GM12878 (cell line): ENCODE data around the gene FXYD3. TPM values are rescaled to one million over a fixed set of nuclear protein-coding genes. Genes with fewer than 3 reads are reported as not detected.

Experiments
- ATAC-seq: fragments of 200-7000 bp; cut with Tn5 transposase; 3 replicates; pipeline ENCODE4 v1.9.1; 2020; ENCODE audit warnings: mild to moderate bottlenecking, moderate library complexity
- BruUV-seq: library from RNA; stranded (reverse); fragments of 400-500 nt; replicated peaks from 2 replicates; lab custom pipeline; 2021; lab: Mats Ljungman, UMichigan
- CTCF ChIA-PET: fragments of 300-600 bp; sonication (Branson Sonifier 250); formaldehyde crosslinking; extraction: SDS; loops from one replicate; lab custom pipeline; 2021; ENCODE audit warnings: inconsistent platforms; lab: Yijun Ruan, JAX
- POLR2A ChIA-PET: fragments of 350-600 bp; formaldehyde crosslinking; extraction: SDS; loops from one replicate; lab custom pipeline; 2021; ENCODE audit warnings: inconsistent platforms; lab: Charles Lee
- RAD21 ChIA-PET: fragments of 300-600 bp; sonication (Branson Sonifier 250); formaldehyde crosslinking; loops from one replicate; lab custom pipeline; 2023; ENCODE audit warnings: antibody characterized with exemption; ENCODE audit not compliant: unreplicated experiment; lab: Charles Lee
- SMC1A ChIA-PET: fragments of 300-600 bp; sonication (Branson Sonifier 250); formaldehyde crosslinking; loops from one replicate; lab custom pipeline; 2023; ENCODE audit not compliant: unreplicated experiment, uncharacterized antibody; lab: Charles Lee
- DNase-seq: peaks from one replicate; pipeline ENCODE4 v3.0.0-alpha.2; 2011; ENCODE audit warnings: low read depth, low spot score
- FAIRE-seq: peaks from 3 replicates; lab custom pipeline; 2011; peaks lifted over from hg19 to GRCh38; lab: Jason Lieb, UNC
- H2AFZ ChIP-seq: 2 replicates; pipeline ENCODE4 v1.6.0; 2011; ENCODE audit warnings: low read depth, low read length, control low read depth; ENCODE audit not compliant: control insufficient read depth
- H3K27ac ChIP-seq: 2 replicates; pipeline ENCODE4 v1.5.1; 2011; ENCODE audit warnings: control low read depth; ENCODE audit not compliant: control insufficient read depth, insufficient read depth
- H3K27me3 ChIP-seq, 2 experiments: replicated peaks in 1 of 2; 2 replicates each; pipeline versions ENCODE4 v1.6.0 to v1.6.1; 2011; ENCODE audit warnings: low read length in 1 of 2; ENCODE audit not compliant: control insufficient read depth in 2 of 2, insufficient read depth in 2 of 2
- H3K36me3 ChIP-seq, 2 experiments: 2 replicates each; pipeline ENCODE4 v1.5.1; 2011; ENCODE audit warnings: low read length in 1 of 2; ENCODE audit not compliant: control insufficient read depth in 2 of 2, insufficient read depth in 2 of 2
- H3K4me1 ChIP-seq: 2 replicates; pipeline ENCODE4 v1.6.1; 2011; ENCODE audit warnings: mild to moderate bottlenecking, low read length, moderate library complexity, mixed read lengths; ENCODE audit not compliant: control insufficient read depth, insufficient read depth
- H3K4me2 ChIP-seq: 2 replicates; pipeline ENCODE4 v1.6.0; 2011; ENCODE audit warnings: control low read depth; ENCODE audit not compliant: control insufficient read depth, insufficient read depth
- H3K4me3 ChIP-seq: fragments of 200-600 bp; sonication (generic); 2 replicates; pipeline ENCODE4 v1.5.1; 2016
- H3K79me2 ChIP-seq: 2 replicates; pipeline ENCODE4 v1.6.0; 2011; ENCODE audit warnings: low read length; ENCODE audit not compliant: control insufficient read depth, insufficient read depth
- H3K9ac ChIP-seq: 2 replicates; pipeline ENCODE4 v1.8.0; 2011; ENCODE audit warnings: low read length, control low read depth, mixed read lengths; ENCODE audit not compliant: control insufficient read depth, insufficient read depth
- H3K9me3 ChIP-seq: replicated peaks from 3 replicates; pipeline ENCODE4 v1.5.1; 2011; ENCODE audit warnings: mild to moderate bottlenecking, low read length; ENCODE audit not compliant: control insufficient read depth, insufficient read depth
- H4K20me1 ChIP-seq: 2 replicates; pipeline ENCODE4 v1.6.0; 2011; ENCODE audit not compliant: control insufficient read depth, insufficient read depth
- ASH2L ChIP-seq: fragments of 300-600, 200-600 bp; sonication (generic); IDR thresholded peaks from 2 replicates; pipeline ENCODE4 v1.6.1; 2017; ENCODE audit warnings: low read depth, mild to moderate bottlenecking, borderline replicate concordance
- ATF7 ChIP-seq: fragments of 450-650 bp; IDR thresholded peaks from 2 replicates; pipeline ENCODE4 v1.6.1; 2016; ENCODE audit warnings: low read depth, mild to moderate bottlenecking
- CHD1 ChIP-seq: IDR thresholded peaks from 2 replicates; pipeline ENCODE4 v1.6.1; 2012; ENCODE audit warnings: low read depth, low read length, improper control_type of control experiment
- CREM ChIP-seq: IDR thresholded peaks from 2 replicates; pipeline ENCODE4 v1.6.1; 2014; ENCODE audit warnings: antibody characterized with exemption, low read depth
- DPF2 ChIP-seq: fragments of 450-650 bp; IDR thresholded peaks from 2 replicates; pipeline ENCODE4 v1.6.1; 2017; ENCODE audit warnings: mild to moderate bottlenecking
- FOS ChIP-seq: IDR thresholded peaks from 3 replicates; pipeline ENCODE4 v1.6.1; 2011; ENCODE audit warnings: borderline replicate concordance; ENCODE audit not compliant: insufficient read length; ENCODE audit errors: extremely low read depth
- IKZF2 ChIP-seq, 2 experiments: fragments of 450-650 bp; IDR thresholded peaks; 2 replicates each; pipeline ENCODE4 v1.6.1; 2017; ENCODE audit warnings: mild to moderate bottlenecking in 2 of 2, moderate library complexity in 2 of 2
- IRF4 ChIP-seq: IDR thresholded peaks from 2 replicates; pipeline ENCODE4 v1.6.1; 2011; ENCODE audit warnings: low read depth, low read length
- KAT2A ChIP-seq: conservative IDR thresholded peaks from 2 replicates; pipeline ENCODE4 v1.6.1; 2011; ENCODE audit warnings: low read depth, low read length; ENCODE audit not compliant: control insufficient read depth
- MEF2B ChIP-seq: fragments of 450-650 bp; IDR thresholded peaks from 2 replicates; pipeline ENCODE4 v1.6.1; 2018; ENCODE audit warnings: mild to moderate bottlenecking, moderate library complexity; ENCODE audit not compliant: partially characterized antibody, poor library complexity, severe bottlenecking
- MYC ChIP-seq: IDR thresholded peaks from 2 replicates; pipeline ENCODE4 v1.6.1; 2011; ENCODE audit warnings: mild to moderate bottlenecking, low read length, moderate library complexity, inconsistent platforms; ENCODE audit not compliant: insufficient read depth, insufficient replicate concordance, insufficient read length, severe bottlenecking
- PKNOX1 ChIP-seq: fragments of 450-650 bp; IDR thresholded peaks from 2 replicates; pipeline ENCODE4 v1.6.1; 2016; ENCODE audit warnings: mild to moderate bottlenecking
- RB1 ChIP-seq: fragments of 450-650 bp; formaldehyde crosslinking; IDR thresholded peaks from 2 replicates; pipeline ENCODE4 v1.6.1; 2017; ENCODE audit warnings: mild to moderate bottlenecking, borderline replicate concordance
- RCOR1 ChIP-seq: conservative IDR thresholded peaks from 2 replicates; pipeline ENCODE4 v1.6.1; 2012; ENCODE audit warnings: low read depth, low read length, improper control_type of control experiment
- SREBF2 ChIP-seq: IDR thresholded peaks from 2 replicates; pipeline ENCODE4 v1.6.1; 2012; ENCODE audit warnings: mild to moderate bottlenecking, low read length
- USF1 ChIP-seq: IDR thresholded peaks from 2 replicates; pipeline ENCODE4 v1.6.1; 2011; ENCODE audit warnings: borderline replicate concordance, low read depth, mild to moderate bottlenecking, moderate library complexity, mixed read lengths, low read length; ENCODE audit not compliant: insufficient read depth; ENCODE audit errors: extremely low read length
- YY1 ChIP-seq: IDR thresholded peaks from 2 replicates; pipeline ENCODE4 v1.6.1; 2011; ENCODE audit warnings: low read depth, mild to moderate bottlenecking, low read length
- ZNF274 ChIP-seq: IDR thresholded peaks from one replicate; pipeline ENCODE4 v1.8.0; 2011; ENCODE audit not compliant: insufficient read length, insufficient read depth
- WGBS: methylation state at CpG from one replicate; pipeline ENCODE4 v1.1.6; 2016; ENCODE audit warnings: low lambda C conversion rate; ENCODE audit not compliant: insufficient replicate concordance, insufficient coverage; ENCODE audit errors: missing lambda C conversion rate; 5-methylcytosine and 5-hydroxymethylcytosine counted together
- in situ Hi-C: fragments of 300-500 bp; cut with MboI; formaldehyde crosslinking; loops from 9 replicates; pipeline ENCODE4 v1.14.3; 2018; ENCODE audit warnings: mixed read lengths
- intact Hi-C: fragments of 100-400 bp; cut with micrococcal nuclease; formaldehyde crosslinking; loops from one replicate; pipeline ENCODE4 v1.14.2; 2022; ENCODE audit not compliant: unreplicated experiment
- polyA plus RNA-seq, 11 experiments: library from polyadenylated mRNA; depleted of rRNA in 4 of 11; unstranded in 6 of 11; stranded (reverse) in 5 of 11; fragments of >200 nt; fragmentation: Nextera tagmentation in 4 of 11; fragmentation: Illumina TruSeq in 1 of 11; extraction: Ambion mirVana in 4 of 11; extraction: Trizol in 1 of 11; gene quantifications; 1 replicate in 1 of 11; 2 replicates in 10 of 11; pipeline versions ENCODE4 v1.2.1 to v1.2.3, GENCODE V29; 2011 to 2016; ENCODE audit warnings: inconsistent platforms in 2 of 11, missing spikeins in 2 of 11, low read depth in 1 of 11
- total RNA-seq, 4 experiments: library from RNA; depleted of rRNA in 3 of 4; stranded (reverse); fragments of >200 nt in 3 of 4; fragmentation: Illumina TruSeq in 1 of 4; extraction: Trizol in 1 of 4; gene quantifications; 2 replicates each; pipeline versions ENCODE4 v1.2.1 to v1.2.3, GENCODE V29; 2013 to 2021

Gene FXYD3
- total and polyA plus RNA-seq, 10 of the 15 experiments (the other 5 are each of a cell fraction or from before 2014, with no cell fraction given), result 0.09 to 0.44 TPM; not detected in 8

- Histone ChIP-seq H3K4me3 (no peak overlapping the region), H3K9ac (no peak overlapping the region), H3K4me2 (no peak overlapping the region), H3K36me3 (no peaks in the 10 kb centered on the region), H3K4me1 (no peaks in the 10 kb centered on the region), H3K9me3 (no peaks in the 10 kb centered on the region), H3K27ac (no peak overlapping the region), H3K27me3 (no peaks in the 10 kb centered on the region; a peak in 1 of 4 replicates), H3K79me2 (no peaks in the 10 kb centered on the region), H2AFZ (no peak overlapping the region), H4K20me1 (no peaks in the 10 kb centered on the region)
- intact Hi-C loops, result no loop called here
- in situ Hi-C loops, result no loop called here
- TF ChIP-seq PKNOX1 (no peak), CREM (no peak), KAT2A (no peak), ZNF274 (no peak), IKZF2 (IDR thresholded peaks at IDR 0.05) (no peak), RB1 (no peak), SREBF2 (no peak), USF1 (no peak), ATF7 (no peak), RCOR1 (no peak), MYC (no peak), IRF4 (no peak), ASH2L (no peak), MEF2B (no peak), YY1 (no peak), FOS (no peak), CHD1 (no peak), DPF2 (no peak)
- FAIRE-seq, result no peak
- ChIA-PET POLR2A (interaction anchor here (0.6 kb wide), 1 partner anchor 27 kb away, joined by 4 read pairs; no protein-coding TSS in a partner anchor), RAD21 (no interaction called here), CTCF (interaction anchor here (0.7 to 4.8 kb wide), 5 partner anchors 21 to 122 kb away, joined by 3 to 46 read pairs (median 3); no protein-coding TSS in a partner anchor), SMC1A (no interaction called here)
- ATAC-seq, result no peak
- DNase-seq, result no peak
- BruUV-seq, result no TSS peak
- WGBS, result 24% methylated on average over 11 of the region's 11 CpGs
Observed at GRCh38 chr19:35093941-35094647, 21.5 kb upstream of the FXYD3 start.
